ENCODE data around the gene TAAR8. TPM values are rescaled to one million over a fixed set of nuclear protein-coding genes. Genes with fewer than 3 reads are reported as not detected.

The TAAR8 gene
- total RNA-seq, 1 donor from 2014 or later, result not detected

Other genes starting within 250 kb of the TAAR8 start
- 0.10 and 0.39 TPM in 2 replicates for gene MOXD1, start 151.2 kb upstream of the TAAR8 start, total RNA-seq
- gene STX7, start 39.6 kb upstream of the TAAR8 start, total RNA-seq, result 24.3 and 24.7 TPM in 2 replicates
- not detected in 2 replicates for gene TAAR9, start 14.4 kb upstream of the TAAR8 start, total RNA-seq
- not detected in 2 replicates for gene TAAR6, start 17.6 kb downstream of the TAAR8 start, total RNA-seq
- not detected in 2 replicates for gene TAAR5, start 37.1 kb downstream of the TAAR8 start, total RNA-seq
- not detected in 2 replicates for gene TAAR2, start 71.6 kb downstream of the TAAR8 start, total RNA-seq
- not detected in 2 replicates for gene TAAR1, start 106.5 kb downstream of the TAAR8 start, total RNA-seq
- not detected in 2 replicates for gene VNN1, start 161.4 kb downstream of the TAAR8 start, total RNA-seq
- 4.9 and 5.6 TPM in 2 replicates for gene VNN2, start 205.2 kb downstream of the TAAR8 start, total RNA-seq
- gene SLC18B1, start 246.0 kb downstream of the TAAR8 start, total RNA-seq, result 3.2 and 4.3 TPM in 2 replicates